Coronary artery (tissue), 2 donors: ENCODE data around the gene SUCLA2.

Source experiments
- DNase-seq: peaks from one replicate; pipeline ENCODE4 v3.0.0-alpha.2; 2017; ENCODE audit warnings: low spot score
- H3K27ac ChIP-seq, 2 donors: fragments of 200-600 bp; sonication (generic); one replicate each; pipeline ENCODE4 v1.5.1; 2016 to 2019
- H3K4me3 ChIP-seq: fragments of 200-600 bp; sonication (generic); 2 replicates; pipeline ENCODE4 v1.5.1; 2016; ENCODE audit warnings: mild to moderate bottlenecking, moderate library complexity
- CTCF ChIP-seq: fragments of 200-600 bp; sonication (generic); IDR thresholded peaks from one replicate; pipeline ENCODE4 v1.5.1; 2019; ENCODE audit warnings: antibody characterized with exemption

The SUCLA2 gene

GRCh38 chr13:47904241-47904640 is 96.8 kb downstream of the SUCLA2 start:
- no peak overlapping the region for H3K27ac ChIP-seq

GRCh38 chr13:47903836-47904235 is 97.2 kb downstream of the SUCLA2 start:
- H3K27ac ChIP-seq: no peak overlapping the region
- TF ChIP-seq CTCF: no peak
- DNase-seq: no peak
- peak overlapping the region; percentile 34 for H3K4me3 ChIP-seq

More at GRCh38 chr13:47904241-47904640, 96.8 kb downstream of the SUCLA2 start:
- peak overlapping the region; percentile 34 for H3K4me3 ChIP-seq
- no peak for DNase-seq
- no peak for TF ChIP-seq CTCF

- Histone ChIP-seq H3K4me3 (no peak overlapping the region), H3K27ac (no peak overlapping the region)
- no peak for TF ChIP-seq CTCF
- DNase-seq: no peak
Observed at GRCh38 chr13:47901441-47901840, 99.6 kb downstream of the SUCLA2 start.

GRCh38 chr13:47898080-47898479 is 103.0 kb downstream of the SUCLA2 start:
- DNase-seq: no peak
- no peak overlapping the region for H3K27ac ChIP-seq
- no peak overlapping the region for H3K4me3 ChIP-seq
- TF ChIP-seq CTCF: no peak

GRCh38 chr13:47897411-47898050 is 103.5 kb downstream of the SUCLA2 start:
- no peak overlapping the region for H3K27ac ChIP-seq
- no peak overlapping the region for H3K4me3 ChIP-seq
- TF ChIP-seq CTCF: no peak
- DNase-seq: no peak

- no peak for TF ChIP-seq CTCF
- Histone ChIP-seq H3K4me3 (no peak overlapping the region), H3K27ac (no peak overlapping the region)
- no peak for DNase-seq
Observed at GRCh38 chr13:47896546-47896945, 104.5 kb downstream of the SUCLA2 start.

- no peak for TF ChIP-seq CTCF
- Histone ChIP-seq H3K27ac (no peak overlapping the region), H3K4me3 (no peak overlapping the region)
- no peak for DNase-seq
Observed at GRCh38 chr13:47896111-47896510, 105.0 kb downstream of the SUCLA2 start.
